GM23338 (cell line): Measurements from ENCODE around the gene SLC16A13.

Source experiments
- CTCF ChIP-seq, 2 experiments: fragments of 200-600 bp in 1 of 2; sonication (generic) in 1 of 2; conservative IDR thresholded peaks; 2 replicates each; pipeline versions ENCODE4 v1.5.1 to v1.6.1; 2016 to 2017; ENCODE audit warnings: antibody characterized with exemption in 2 of 2, low read depth in 2 of 2, mild to moderate bottlenecking in 2 of 2, moderate library complexity in 1 of 2
- EZH2 ChIP-seq: fragments of 200-600 bp; sonication (generic); IDR thresholded peaks from one replicate; pipeline ENCODE4 v1.8.0; 2017; ENCODE audit warnings: antibody characterized with exemption, mild to moderate bottlenecking, low read depth; ENCODE audit not compliant: unreplicated experiment

DNA sequence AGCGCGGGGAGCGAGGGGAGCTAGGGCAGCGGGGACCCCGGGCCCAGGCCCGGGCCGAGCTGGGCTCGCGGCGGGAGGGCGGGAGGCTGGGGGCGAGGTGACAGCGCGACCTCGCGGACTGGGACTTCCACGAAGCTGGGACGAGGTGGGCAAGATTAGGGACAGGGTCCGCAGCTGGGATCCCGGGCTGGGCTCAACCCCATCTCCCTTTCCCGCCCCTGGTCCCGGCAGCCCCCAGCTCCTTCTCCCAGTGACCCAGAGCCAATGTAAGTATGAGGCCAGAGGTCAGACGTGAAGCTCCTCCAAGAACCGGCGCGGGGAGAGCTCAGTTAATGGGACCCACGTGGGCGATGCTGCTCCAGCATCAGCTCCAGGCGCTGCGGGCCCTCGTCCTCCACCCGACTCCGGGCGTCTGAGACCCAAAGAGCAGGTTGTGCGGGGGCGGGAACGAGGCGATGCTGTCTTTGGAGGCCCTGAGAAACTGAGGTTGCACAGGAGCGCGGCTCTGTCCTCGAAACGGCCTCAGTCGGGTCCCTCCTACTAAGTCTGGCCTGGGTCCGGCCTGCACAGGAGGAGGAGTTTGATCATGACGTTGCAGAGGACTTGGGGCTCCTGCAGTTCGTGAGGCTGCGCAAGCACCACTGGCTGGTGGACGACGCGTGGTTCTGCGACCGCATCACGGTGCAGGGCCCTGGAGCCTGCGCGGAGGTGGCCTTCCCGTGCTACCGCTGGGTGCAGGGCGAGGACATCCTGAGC, 39.4 kb upstream of the SLC16A13 start:
- no peak for TF ChIP-seq CTCF (conservative IDR thresholded peaks at IDR 0.05; ENCODE audit: low read depth in 2 of 2)
- TF ChIP-seq EZH2, result peak; percentile 30
